Endothelial cell of umbilical vein (primary cell): Measurements from ENCODE around the gene ISLR. TPM values are rescaled to one million over a fixed set of nuclear protein-coding genes. Genes with fewer than 3 reads are reported as not detected.

Experiments
- BruUV-seq: library from RNA; stranded (reverse); fragments of 400-500 nt; replicated peaks from 2 replicates; lab custom pipeline; 2021; lab: Mats Ljungman, UMichigan
- CTCF ChIA-PET: fragments of 300-600, 350-600 bp; sonication (Branson Sonifier 250); formaldehyde crosslinking; loops from one replicate; lab custom pipeline; 2021; ENCODE audit warnings: antibody characterized with exemption, inconsistent platforms; lab: Charles Lee
- POLR2A ChIA-PET: fragments of 300-600, 350-600 bp; sonication (Branson Sonifier 250); formaldehyde crosslinking; loops from one replicate; lab custom pipeline; 2021; ENCODE audit warnings: antibody characterized with exemption, inconsistent platforms; lab: Charles Lee
- DNase-seq: peaks from one replicate; pipeline ENCODE4 v3.0.0-alpha.2; 2011; ENCODE audit warnings: low read depth, low spot score
- FAIRE-seq: peaks from 2 replicates; lab custom pipeline; 2011; peaks lifted over from hg19 to GRCh38; lab: Jason Lieb, UNC
- H2AFZ ChIP-seq: 2 replicates; pipeline ENCODE4 v1.6.0; 2012; ENCODE audit warnings: low read depth, low read length, control low read depth, inconsistent platforms
- H3K27ac ChIP-seq: 2 replicates; pipeline ENCODE4 v1.5.1; 2011; ENCODE audit warnings: low read depth, mild to moderate bottlenecking, control low read depth, low read length, moderate library complexity; ENCODE audit not compliant: insufficient read depth
- H3K27me3 ChIP-seq, 2 experiments: 2 replicates each; pipeline versions ENCODE4 v1.6.0 to v1.6.1; 2011; ENCODE audit warnings: low read length in 2 of 2, mixed read lengths in 1 of 2; ENCODE audit not compliant: control insufficient read depth in 2 of 2, insufficient read depth in 2 of 2
- H3K36me3 ChIP-seq, 2 experiments: 2 replicates in 1 of 2; 3 replicates in 1 of 2; pipeline ENCODE4 v1.5.1; 2011; ENCODE audit warnings: low read length in 2 of 2, mild to moderate bottlenecking in 1 of 2, moderate library complexity in 1 of 2; ENCODE audit not compliant: control insufficient read depth in 2 of 2, insufficient read depth in 2 of 2; ENCODE audit errors: extremely low read depth in 1 of 2
- H3K4me1 ChIP-seq: 3 replicates; pipeline ENCODE4 v1.5.1; 2011; ENCODE audit warnings: mild to moderate bottlenecking, low read length; ENCODE audit not compliant: control insufficient read depth, insufficient read depth; ENCODE audit errors: extremely low read depth
- H3K4me2 ChIP-seq: 2 replicates; pipeline ENCODE4 v1.6.1; 2011; ENCODE audit warnings: low read length, control low read depth, mixed read lengths; ENCODE audit not compliant: insufficient read depth
- H3K4me3 ChIP-seq, 3 experiments: fragments of 200-600 bp in 1 of 3; sonication (generic), shearing (Covaris generic) in 1 of 3; replicated peaks in 1 of 3; 2 replicates each; pipeline ENCODE4 v1.5.1; 2011 to 2016; ENCODE audit warnings: control low read depth in 3 of 3, low read length in 3 of 3, mild to moderate bottlenecking in 2 of 3, inconsistent platforms in 1 of 3, low read depth in 1 of 3, moderate library complexity in 1 of 3; ENCODE audit not compliant: insufficient read depth in 1 of 3
- H3K79me2 ChIP-seq: 2 replicates; pipeline ENCODE4 v1.6.0; 2012; ENCODE audit warnings: low read length, inconsistent platforms; ENCODE audit not compliant: control insufficient read depth, insufficient read depth
- H3K9ac ChIP-seq: replicated peaks from 2 replicates; pipeline ENCODE3; 2011; ENCODE audit warnings: low read length, control low read depth; ENCODE audit not compliant: insufficient read depth; ENCODE audit errors: extremely low read depth
- H3K9me1 ChIP-seq: replicated peaks from 3 replicates; pipeline ENCODE4 v1.6.0; 2011; ENCODE audit warnings: mild to moderate bottlenecking, low read length; ENCODE audit not compliant: control insufficient read depth, insufficient read depth; ENCODE audit errors: extremely low read depth
- H3K9me3 ChIP-seq: replicated peaks from 2 replicates; pipeline ENCODE4 v1.5.1; 2012; ENCODE audit warnings: low read length, inconsistent platforms; ENCODE audit not compliant: control insufficient read depth, insufficient read depth
- H4K20me1 ChIP-seq: replicated peaks from 2 replicates; pipeline ENCODE3; 2011; ENCODE audit warnings: mild to moderate bottlenecking, low read length; ENCODE audit not compliant: control insufficient read depth, insufficient read depth; ENCODE audit errors: extremely low read depth
- EZH2 ChIP-seq: IDR thresholded peaks from 2 replicates; pipeline ENCODE4 v1.6.1; 2012; ENCODE audit warnings: borderline replicate concordance, low read depth, mild to moderate bottlenecking, moderate library complexity, low read length, inconsistent platforms; ENCODE audit not compliant: severe bottlenecking
- FOS ChIP-seq: IDR thresholded peaks from 2 replicates; pipeline ENCODE4 v1.6.1; 2011; ENCODE audit warnings: mild to moderate bottlenecking, low read length, moderate library complexity, borderline replicate concordance; ENCODE audit not compliant: insufficient read depth
- GATA2 ChIP-seq: IDR thresholded peaks from 2 replicates; pipeline ENCODE4 v1.7.0; 2011; ENCODE audit warnings: low read depth, mild to moderate bottlenecking, moderate library complexity, mixed read lengths, low read length; ENCODE audit not compliant: insufficient read length, insufficient read depth
- JUN ChIP-seq: IDR thresholded peaks from 2 replicates; pipeline ENCODE4 v1.6.1; 2011; ENCODE audit warnings: borderline replicate concordance, low read depth; ENCODE audit not compliant: insufficient read length, insufficient read depth
- MYC ChIP-seq: IDR thresholded peaks from one replicate; pipeline ENCODE4 v1.6.1; 2011; ENCODE audit warnings: mild to moderate bottlenecking, low read depth, low read length
- POLR2A ChIP-seq: IDR thresholded peaks from 2 replicates; pipeline ENCODE4 v1.6.1; 2012; ENCODE audit warnings: low read depth, mild to moderate bottlenecking, control low read depth, low read length
- POLR2AphosphoS5 ChIP-seq: IDR thresholded peaks from 2 replicates; pipeline ENCODE4 v1.6.1; 2012; ENCODE audit warnings: low read depth, mild to moderate bottlenecking, control low read depth, low read length, moderate library complexity; ENCODE audit not compliant: insufficient read depth
- dilution Hi-C: fragments of 300-500 bp; cut with MboI; formaldehyde crosslinking; loops from one replicate; pipeline ENCODE4 v1.15.0; 2019; ENCODE audit warnings: low sequenced_read_pairs; ENCODE audit not compliant: extremely low pct_ligation_motif_present
- intact Hi-C: fragments of 100-400 bp; cut with micrococcal nuclease; formaldehyde crosslinking; loops from one replicate; pipeline ENCODE4 v1.10.0; 2022
- polyA plus RNA-seq, 4 experiments: library from polyadenylated mRNA; depleted of rRNA in 3 of 4; stranded (reverse) in 3 of 4; unstranded in 1 of 4; fragments of >200 nt; gene quantifications; 2 replicates each; pipeline versions ENCODE4 v1.2.1 to v1.2.3, GENCODE V29; 2011 to 2012; ENCODE audit warnings: missing spikeins in 1 of 4
- total RNA-seq: library from RNA; stranded (reverse); gene quantifications from 2 replicates; pipeline ENCODE4 v1.2.3, GENCODE V29; 2021
- TF ChIP-seq, protein P1 (sequence below): IDR thresholded peaks from 2 replicates; pipeline ENCODE4 v1.6.1; 2011; ENCODE audit not compliant: insufficient read depth, insufficient read length
- TF ChIP-seq, protein P2 (sequence below), 2 donors: IDR thresholded peaks; 1 replicate in 1 of 2; 2 replicates in 1 of 2; pipeline ENCODE4 v1.5.1; 2011; ENCODE audit warnings: low read length in 2 of 2, mild to moderate bottlenecking in 2 of 2, moderate library complexity in 2 of 2, control low read depth in 1 of 2, inconsistent platforms in 1 of 2, low read depth in 1 of 2; ENCODE audit not compliant: insufficient read depth in 1 of 2; ENCODE audit errors: extremely low read depth in 1 of 2

The ISLR gene
- total and polyA plus RNA-seq, 2 donors (not counting 3 experiments of a cell fraction or from before 2014, with no cell fraction given) = not detected

GRCh38 chr15:74172701-74173379 lies 670 bp upstream of the ISLR start:
- Histone ChIP-seq H3K4me3 (no peak overlapping the region), H2AFZ (no peak overlapping the region), H3K36me3 (no peaks in the 10 kb centered on the region), H3K9me1 (no peaks in the 10 kb centered on the region), H3K9ac (no peak overlapping the region), H4K20me1 (no peaks in the 10 kb centered on the region), H3K27me3 (no peaks in the 10 kb centered on the region), H3K79me2 (no peaks in the 10 kb centered on the region), H3K4me1 (peaks cover under 1% of the 10 kb centered on the region), H3K27ac (no peak overlapping the region), H3K4me2 (no peak overlapping the region), H3K9me3 (no peaks in the 10 kb centered on the region)
- dilution Hi-C loops = no loop called here
- no TSS peak for BruUV-seq
- DNase-seq = no peak
- no peak for FAIRE-seq
- TF ChIP-seq POLR2AphosphoS5 (no peak), GATA2 (no peak)
- ChIA-PET POLR2A (no interaction called here), CTCF (interaction anchor here (0.9 to 1.3 kb wide), 2 partner anchors 28 to 148 kb away, joined by 3 read pairs; no protein-coding TSS in a partner anchor)
- intact Hi-C loops = no loop called here

- H3K9me1 ChIP-seq = no peaks in the 10 kb centered on the region
- no TSS peak for BruUV-seq
- H3K4me3 ChIP-seq = no peak overlapping the region
- dilution Hi-C loops = no loop called here
- H3K4me1 ChIP-seq = peaks cover 9% of the 10 kb centered on the region
- intact Hi-C loops = no loop called here
- H3K4me2 ChIP-seq = no peak overlapping the region
- TF ChIP-seq JUN (no peak), GATA2 (no peak), MYC (no peak), POLR2AphosphoS5 (no peak), EZH2 (no peak), POLR2A (no peak), FOS (no peak)
- TF ChIP-seq, protein P1, sequence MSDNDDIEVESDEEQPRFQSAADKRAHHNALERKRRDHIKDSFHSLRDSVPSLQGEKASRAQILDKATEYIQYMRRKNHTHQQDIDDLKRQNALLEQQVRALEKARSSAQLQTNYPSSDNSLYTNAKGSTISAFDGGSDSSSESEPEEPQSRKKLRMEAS = no peak
- TF ChIP-seq, protein P2, sequence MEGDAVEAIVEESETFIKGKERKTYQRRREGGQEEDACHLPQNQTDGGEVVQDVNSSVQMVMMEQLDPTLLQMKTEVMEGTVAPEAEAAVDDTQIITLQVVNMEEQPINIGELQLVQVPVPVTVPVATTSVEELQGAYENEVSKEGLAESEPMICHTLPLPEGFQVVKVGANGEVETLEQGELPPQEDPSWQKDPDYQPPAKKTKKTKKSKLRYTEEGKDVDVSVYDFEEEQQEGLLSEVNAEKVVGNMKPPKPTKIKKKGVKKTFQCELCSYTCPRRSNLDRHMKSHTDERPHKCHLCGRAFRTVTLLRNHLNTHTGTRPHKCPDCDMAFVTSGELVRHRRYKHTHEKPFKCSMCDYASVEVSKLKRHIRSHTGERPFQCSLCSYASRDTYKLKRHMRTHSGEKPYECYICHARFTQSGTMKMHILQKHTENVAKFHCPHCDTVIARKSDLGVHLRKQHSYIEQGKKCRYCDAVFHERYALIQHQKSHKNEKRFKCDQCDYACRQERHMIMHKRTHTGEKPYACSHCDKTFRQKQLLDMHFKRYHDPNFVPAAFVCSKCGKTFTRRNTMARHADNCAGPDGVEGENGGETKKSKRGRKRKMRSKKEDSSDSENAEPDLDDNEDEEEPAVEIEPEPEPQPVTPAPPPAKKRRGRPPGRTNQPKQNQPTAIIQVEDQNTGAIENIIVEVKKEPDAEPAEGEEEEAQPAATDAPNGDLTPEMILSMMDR (IDR thresholded peaks at IDR 0.05; ENCODE audit: extremely low read depth in 1 of 2, insufficient read depth in 1 of 2, low read depth in 1 of 2, low read length in 2 of 2) = no peak
- H3K27me3 ChIP-seq = no peaks in the 10 kb centered on the region
- no peak overlapping the region for H3K27ac ChIP-seq
- no peaks in the 10 kb centered on the region for H3K79me2 ChIP-seq
- CTCF ChIA-PET = interaction anchor here (0.8 to 1.4 kb wide), 2 partner anchors 13 to 22 kb away, joined by 3 read pairs; no protein-coding TSS in a partner anchor
- H3K9ac ChIP-seq = no peak overlapping the region
- no peaks in the 10 kb centered on the region for H4K20me1 ChIP-seq
- H2AFZ ChIP-seq = no peak overlapping the region
- POLR2A ChIA-PET = no interaction called here
- H3K9me3 ChIP-seq = no peaks in the 10 kb centered on the region
- no peak for DNase-seq
- H3K36me3 ChIP-seq = no peaks in the 10 kb centered on the region
- FAIRE-seq = no peak
These were observed 878 bp downstream of the ISLR start for GRCh38 chr15:74174219-74174957.
